ENCODE data around the gene VAMP8.
"Not testable (repeated sequence)": the region's sequence is repeated elsewhere in the genome, so short reads cannot be mapped to it uniquely, and the experiment has no call there.

The VAMP8 gene

DNA sequence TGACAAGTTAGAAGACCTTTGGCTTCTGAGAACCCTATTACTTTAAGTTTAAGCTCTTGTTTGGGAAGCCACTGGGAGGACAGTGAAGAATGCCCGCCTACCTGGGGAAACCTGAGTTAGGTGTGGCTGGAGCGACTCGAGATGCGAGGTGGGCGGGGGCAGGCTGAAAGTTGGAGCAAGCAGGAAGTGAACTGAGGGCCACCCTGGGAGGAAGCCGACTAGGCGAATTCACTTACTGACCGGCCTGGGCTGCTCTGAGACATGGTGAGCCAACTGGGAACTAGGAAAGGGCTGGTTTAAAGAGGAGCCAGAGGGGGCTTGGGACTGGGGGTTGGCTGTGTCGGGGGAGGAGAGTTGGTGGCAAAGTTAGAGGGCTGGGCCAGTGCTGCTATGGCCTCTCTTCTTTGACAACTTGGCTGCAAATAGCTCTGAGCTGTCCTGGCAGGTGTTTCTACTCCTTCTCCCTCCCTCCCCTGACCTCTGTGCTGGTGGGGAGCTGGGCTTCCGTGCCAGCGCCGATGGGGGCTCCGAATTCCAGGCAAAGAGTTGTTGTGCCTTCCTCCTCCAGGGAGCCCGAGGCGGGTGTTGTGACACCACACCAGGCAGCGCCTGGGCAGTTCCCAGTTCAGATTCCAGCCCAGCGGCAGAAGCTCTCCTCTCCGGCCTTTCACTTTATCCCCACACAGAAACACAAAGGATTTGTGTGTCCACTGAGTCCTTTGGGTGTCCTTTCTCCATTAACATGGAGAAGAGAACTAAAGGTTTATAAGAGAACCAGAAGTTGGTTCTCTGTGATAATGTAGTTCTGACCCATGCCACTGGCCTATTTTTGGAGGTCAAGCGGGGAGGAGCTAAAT lies at the start of gene VAMP8:
Gene VAMP8, plus strand, starts transcription at position 201 of the 857 bp plus-strand sequence. Its CDS starts 61 bp downstream, at position 262.
- no peak for DNase-seq

DNA sequence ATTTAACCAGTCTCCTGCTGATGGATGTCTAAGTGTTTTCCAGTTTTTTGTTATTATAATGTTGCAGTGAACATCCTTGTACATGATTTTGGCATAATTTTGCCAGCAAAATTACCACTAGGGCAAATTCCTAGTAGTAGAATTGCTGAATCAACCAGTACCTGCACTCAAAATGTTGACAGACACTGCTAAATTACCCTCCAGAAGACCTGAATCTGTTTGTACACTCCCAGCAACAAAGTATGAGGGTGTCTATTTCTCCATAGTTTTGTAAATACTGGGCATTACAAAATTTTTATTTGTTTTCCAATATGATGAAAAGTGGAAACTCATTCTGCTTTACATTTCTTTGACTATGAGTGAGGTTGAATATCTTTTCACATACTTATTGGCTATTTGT lies 49.6 kb upstream of the VAMP8 start:
- no peak for DNase-seq

DNA sequence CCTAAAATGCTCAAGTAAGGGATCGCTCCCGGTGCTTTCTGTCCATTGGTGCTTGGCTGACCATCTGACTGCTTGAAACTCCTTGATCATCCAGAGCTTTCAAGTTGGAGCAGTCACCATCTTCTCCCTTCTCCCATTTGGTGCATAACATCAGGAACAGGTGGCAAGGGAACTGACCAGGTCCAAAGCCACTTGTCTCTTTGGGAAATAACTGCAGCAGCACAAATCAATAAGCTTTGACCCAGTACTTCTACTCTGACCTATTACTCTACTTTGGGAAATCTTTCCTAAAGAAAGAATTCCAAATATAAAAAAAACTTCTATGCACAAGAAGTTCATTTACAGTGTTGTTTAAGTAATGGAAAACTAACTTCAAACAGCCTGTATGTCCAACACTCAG lies 49.0 kb upstream of the VAMP8 start:
- DNase-seq: no peak

DNA sequence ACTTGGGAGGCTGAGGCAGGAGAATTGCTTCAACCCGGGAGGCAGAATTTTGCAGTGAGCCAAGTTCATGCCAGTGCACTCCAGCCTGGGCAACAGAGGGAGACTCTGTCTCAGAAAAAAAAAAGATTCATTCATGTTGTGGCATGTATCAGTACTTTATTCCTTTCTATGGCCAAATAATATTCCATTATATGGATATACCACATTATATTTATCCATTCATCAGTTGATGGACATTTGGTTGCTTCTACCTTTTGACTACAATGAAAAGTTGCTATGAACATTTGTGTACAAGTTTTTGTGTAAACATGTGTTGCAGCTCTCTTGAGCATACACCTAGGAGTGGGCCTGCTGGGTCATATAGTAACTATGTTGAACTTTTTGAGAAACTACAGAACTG lies 47.6 kb upstream of the VAMP8 start:
- DNase-seq: no peak

DNA sequence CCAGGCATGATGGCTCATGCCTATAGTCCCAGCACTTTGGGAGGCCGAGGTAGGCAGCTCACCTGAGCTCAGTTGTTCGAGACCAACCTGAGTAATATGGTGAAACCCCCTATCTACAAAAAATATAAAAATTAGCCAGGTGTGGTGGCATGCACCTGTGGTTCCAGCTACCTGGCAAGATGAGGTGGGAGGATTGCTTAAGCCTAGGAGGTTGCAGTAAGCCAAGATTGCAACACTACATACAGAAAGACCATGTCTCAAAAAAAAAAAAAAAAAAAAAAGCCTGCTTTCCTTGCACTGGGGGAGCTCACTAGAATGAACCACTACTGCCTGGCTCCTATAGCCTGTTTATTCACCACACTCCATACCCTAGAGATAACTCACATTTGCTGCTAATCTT lies 45.8 kb upstream of the VAMP8 start:
- DNase-seq: no peak

DNA sequence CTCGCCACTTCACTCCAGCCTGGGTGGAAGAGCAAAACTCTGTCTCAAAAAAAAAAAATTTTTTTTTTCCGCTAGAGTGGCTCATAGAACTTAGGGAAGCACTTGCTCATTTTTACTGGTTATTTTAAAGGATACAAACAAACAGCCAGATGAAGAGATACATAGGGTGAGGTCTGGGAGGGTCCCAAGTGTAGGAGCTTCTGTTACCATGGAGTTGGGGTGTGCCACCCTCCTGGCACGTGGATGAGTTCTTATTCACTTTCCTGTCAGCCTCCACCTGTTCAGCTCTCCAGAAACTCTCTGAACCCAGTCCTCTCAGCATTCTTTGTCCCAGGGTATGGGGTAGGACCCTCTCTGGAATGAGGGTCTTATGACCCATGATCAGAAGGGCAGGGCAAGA lies 43.3 kb upstream of the VAMP8 start:
- DNase-seq: no peak

DNA sequence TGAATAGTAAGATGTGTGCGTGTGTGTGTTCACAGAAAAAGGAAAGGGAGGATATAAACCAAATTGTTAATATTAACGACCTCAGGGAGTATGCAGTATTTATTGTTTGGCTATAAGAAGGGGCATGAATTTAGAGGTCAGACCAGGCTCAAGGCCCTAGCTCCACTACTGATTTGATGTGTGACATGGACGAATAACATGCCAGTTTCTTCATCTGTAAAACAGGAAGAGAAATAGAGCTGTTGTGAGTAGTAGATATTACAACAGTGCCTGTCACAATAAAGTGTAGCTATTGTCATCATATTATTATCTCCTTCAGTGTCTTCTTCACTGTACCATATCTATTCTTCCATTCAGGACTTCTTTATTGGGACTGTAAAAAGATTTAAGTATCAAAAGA lies 42.5 kb upstream of the VAMP8 start:
- DNase-seq: no peak

DNA sequence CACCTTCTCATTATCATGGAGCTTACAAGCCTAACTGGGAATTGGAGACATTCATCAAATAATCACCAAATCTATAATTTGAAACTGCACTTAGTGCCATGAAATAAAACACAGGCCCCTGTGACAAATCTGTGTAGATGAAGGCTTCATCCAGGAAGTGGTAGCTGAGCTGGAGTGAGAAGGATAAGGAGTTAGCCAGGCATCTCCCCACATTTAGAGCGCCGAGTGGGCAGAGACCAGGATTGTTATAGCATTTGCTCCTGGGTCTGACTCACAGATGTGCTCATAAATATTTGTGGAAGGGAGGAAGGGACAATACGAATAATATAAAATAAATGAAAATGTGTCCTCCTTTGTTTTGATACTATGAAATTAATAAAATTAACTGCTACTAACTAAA lies 40.9 kb upstream of the VAMP8 start:
- DNase-seq: no peak

DNA sequence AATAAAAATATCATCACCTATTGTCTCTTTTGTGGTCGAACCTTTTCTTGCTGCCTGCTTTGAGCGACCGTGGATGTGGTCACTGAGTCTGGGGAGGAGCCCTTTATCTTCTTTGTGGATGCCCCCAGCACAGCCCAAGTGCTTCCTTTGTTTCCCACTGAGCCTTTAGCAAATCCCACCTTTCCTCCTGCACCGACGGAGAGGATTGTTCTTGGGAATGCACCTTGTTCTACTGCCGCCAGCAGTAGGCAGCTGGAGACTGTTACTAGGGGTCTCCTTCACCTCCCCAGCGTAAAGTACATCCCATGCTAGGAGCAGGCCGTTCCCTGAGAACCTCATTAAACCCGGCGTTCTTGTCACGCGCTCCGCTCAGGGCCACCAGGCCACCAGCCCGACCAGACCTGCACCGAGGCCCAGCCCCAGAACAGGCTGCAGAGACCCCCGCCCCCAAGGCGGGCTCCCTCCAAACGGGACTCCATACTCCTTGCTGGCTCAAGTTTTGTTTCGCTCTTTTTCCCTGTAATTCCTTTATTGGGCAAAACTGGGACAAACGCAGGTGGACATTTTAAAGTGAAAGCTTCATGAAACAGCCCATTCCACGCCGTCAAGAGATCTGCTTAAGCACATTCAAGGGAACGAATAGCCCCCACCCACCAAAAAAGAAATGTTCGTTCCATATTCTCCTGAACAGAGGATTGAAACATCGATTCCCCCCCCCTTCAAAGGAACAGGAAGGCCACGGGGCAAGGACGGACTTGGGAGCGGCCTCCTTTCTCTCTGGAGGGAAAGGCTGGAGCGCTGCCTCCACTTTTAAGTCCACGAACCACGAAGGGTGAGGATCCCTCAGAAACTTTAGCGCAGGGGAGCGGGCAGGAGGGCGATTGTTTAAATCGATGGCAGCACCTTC lies 39.5 kb upstream of the VAMP8 start:
- DNase-seq: no peak

DNA sequence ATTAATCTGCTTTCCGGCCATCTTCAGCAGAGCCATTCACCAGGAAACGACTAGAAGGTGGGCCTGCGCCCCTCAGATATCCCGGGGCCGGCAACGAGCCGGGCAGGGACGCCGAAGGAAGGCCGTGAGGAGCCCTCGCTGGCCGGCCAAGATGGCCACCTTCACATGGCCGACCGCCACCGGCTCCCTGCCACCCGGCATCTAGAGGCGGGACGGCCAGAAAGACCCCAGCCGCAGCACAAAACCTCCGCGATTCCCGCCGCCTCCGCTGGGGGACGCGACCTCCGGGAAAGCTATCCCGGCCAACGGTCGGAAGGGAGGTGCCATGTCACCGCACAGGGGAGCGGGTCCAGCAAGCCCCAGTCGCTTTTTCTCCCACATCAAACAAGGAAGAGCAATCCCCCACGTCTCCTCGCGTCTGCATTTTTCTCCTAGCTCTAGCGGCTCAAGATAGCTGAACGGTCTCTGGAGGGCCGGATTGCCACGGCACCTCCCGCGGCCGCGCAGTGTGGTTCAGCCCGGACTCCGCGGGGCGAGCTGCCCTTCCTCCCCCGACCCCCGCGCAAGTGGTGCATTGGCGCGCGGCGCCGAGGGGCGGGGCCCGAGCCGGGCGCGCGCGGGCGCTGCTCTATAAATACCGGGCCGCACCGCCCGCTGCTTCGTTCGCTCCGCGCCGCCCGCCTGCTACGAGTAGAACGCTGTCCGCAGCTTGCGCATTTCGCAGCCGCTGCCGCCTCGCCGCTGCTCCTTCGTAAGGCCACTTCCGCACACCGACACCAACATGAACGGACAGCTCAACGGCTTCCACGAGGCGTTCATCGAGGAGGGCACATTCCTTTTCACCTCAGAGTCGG lies 38.7 kb upstream of the VAMP8 start, which contains the start of gene MAT2A:
Gene MAT2A, plus strand, starts transcription at position 662 of the 854 bp plus-strand sequence. Its CDS starts 120 bp downstream, at position 782.
- DNase-seq: peak; percentile 53

DNA sequence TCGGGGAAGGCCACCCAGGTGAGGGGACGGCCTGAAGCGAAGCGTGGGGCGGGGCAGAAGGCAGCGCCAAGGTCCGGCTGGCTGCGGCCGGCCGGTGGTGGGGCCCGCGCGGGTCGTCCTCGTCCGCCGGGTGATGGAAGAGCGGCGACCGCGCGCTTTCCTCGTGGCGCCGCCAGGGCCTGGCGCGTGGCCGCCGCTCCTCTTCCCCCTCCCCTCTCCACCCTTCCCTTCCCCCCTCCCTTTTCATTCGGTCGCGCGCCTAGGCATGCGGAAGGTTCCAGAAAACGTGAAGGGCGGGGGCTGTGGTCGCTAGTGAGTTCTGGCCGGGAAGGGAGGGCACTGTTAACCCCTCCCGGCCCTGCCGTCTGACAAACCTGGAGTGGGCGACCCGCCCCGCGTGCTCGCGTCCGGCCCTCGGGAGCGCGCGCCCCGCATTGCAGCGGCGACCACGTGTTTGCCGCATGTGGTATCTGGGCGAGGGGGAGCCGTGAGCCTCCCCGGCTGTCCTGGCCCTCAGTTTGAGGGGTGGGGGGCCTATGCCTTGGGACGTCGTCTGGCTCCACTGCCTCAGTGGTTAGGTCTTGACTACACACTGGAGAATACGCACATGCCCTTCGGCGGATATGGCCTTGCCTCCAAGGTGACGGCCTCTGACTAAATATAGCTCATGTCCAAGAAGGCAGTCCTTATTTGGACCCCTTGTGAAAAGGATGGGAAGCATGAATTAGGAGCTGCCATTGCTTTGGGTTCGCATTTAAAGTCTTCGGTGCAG lies 37.8 kb upstream of the VAMP8 start:
- DNase-seq: no peak

DNA sequence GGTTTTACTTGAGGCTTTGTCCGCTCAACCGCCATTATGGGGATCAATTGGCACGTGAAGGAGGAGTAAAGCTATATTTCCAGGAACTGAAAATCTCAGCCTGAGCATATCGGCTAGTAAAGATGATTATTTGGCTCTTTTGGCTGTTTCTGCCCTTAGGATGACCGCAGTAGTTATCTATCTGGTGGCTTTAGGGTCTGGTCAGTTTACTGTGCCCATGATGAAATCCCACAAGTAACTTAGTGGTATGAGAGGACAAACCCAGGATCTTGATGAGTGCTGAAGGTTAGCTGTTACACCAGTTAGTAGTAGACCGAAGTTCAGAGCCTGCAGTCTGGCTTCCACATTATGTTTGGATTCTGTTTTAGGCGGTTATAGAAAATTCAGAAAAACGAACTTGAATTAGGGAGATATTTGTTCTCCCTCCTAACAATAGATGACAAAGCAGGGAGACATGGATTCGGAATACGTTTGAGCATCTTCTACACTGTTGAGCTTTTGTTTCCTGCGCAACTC lies 37.2 kb upstream of the VAMP8 start:
- no peak for DNase-seq

DNA sequence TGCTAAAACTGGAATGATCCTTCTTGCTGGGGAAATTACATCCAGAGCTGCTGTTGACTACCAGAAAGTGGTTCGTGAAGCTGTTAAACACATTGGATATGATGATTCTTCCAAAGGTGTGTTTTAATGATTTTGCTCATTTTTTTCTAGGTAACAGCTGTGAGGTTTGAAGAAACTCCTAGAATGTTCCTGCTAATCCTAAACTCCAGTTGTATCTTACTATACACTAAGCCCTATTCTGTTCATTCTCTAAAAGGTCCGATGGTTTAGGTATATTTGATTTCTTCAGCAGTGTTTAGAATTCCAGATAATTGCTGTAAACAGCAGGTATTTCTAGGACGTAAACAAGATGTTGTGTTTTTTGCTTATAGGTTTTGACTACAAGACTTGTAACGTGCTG lies 36.1 kb upstream of the VAMP8 start:
- DNase-seq: no peak

DNA sequence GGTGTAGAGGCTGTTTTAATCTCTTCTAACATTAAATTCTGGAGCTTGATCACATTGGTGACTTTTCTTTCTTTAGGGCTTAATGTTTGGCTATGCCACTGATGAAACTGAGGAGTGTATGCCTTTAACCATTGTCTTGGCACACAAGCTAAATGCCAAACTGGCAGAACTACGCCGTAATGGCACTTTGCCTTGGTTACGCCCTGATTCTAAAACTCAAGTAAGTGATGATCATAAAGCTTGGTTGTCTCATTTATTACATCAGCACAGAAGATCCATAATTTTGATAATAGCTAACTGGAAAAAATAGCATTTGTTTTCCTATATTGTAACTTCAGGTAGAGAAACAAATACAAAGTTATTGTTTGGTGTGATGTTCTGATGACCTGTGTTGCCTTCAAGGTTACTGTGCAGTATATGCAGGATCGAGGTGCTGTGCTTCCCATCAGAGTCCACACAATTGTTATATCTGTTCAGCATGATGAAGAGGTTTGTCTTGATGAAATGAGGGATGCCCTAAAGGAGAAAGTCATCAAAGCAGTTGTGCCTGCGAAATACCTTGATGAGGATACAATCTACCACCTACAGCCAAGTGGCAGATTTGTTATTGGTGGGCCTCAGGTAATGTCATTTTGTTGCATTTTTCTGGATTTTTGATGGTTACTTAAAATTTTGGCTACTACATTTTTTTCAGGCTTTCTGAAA lies 35.5 kb upstream of the VAMP8 start:
- no peak for DNase-seq

DNA sequence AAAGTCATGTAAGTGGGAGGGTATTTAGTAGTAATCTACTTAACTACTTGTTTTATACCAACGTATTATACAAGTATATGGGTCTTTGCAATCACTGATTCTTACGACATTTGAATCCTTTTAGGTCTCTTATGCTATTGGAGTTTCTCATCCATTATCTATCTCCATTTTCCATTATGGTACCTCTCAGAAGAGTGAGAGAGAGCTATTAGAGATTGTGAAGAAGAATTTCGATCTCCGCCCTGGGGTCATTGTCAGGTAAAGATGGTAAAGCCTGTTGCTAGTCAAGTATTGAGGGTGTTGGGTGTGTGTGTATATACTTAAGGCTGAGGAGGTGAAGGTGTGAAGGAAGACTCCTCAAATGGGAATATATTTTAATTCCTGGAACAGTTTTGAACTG lies 34.6 kb upstream of the VAMP8 start:
- no peak for DNase-seq

DNA sequence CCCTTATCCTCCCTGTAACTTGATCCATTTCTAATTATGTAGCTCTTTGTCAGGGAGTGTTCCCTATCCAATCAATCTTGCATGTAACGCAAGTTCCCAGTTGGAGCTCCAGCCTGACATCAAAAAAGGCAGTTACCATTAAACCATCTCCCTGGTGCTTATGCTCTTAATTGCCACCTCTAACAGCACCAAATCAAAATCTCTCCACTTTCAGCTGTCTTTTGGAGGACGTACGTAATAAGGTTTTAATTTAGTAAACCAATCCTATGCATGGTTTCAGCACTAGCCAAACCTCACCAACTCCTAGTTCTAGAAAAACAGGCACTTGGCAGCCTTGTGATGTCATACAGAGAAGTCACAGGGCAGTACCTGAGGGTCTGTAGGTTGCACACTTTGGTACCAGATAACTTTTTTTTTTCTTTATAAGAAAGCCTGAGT lies 33.1 kb upstream of the VAMP8 start:
- not testable (repeated sequence) for DNase-seq

DNA sequence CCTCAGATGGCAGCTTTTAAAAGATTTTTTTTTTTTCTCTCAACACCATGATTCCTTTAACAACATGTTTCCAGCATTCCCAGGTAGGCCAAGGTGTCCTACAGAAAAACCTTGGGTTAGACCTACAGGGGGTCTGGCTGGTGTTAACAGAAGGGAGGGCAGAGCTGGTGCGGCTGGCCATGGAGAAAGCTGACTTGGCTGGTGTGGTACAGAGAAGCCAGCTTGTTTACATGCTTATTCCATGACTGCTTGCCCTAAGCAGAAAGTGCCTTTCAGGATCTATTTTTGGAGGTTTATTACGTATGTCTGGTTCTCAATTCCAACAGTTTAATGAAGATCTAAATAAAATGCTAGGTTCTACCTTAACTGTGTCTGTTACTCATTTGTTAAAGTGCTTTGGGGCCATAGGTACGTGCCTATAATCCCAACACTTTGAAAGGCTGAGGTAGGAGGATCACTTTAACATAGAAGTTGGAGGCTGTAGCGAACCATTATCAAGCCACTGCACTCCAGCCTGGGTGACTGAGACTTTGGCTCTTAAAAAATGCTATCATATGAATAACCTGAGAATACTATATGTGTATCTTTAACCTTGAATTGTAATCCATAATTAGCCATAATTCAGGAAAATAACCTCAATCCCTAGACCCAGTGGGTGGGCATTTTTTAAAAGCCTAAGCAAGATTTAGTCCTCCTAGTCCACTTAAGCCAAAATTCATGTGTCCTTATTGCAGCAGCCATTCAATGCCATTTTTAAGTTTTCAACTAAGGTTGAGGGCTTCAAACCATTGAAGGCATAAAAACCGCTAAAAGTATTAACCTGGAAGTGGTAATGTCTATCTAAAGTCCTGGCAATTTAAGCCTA lies 32.2 kb upstream of the VAMP8 start:
- DNase-seq: not testable (repeated sequence)

DNA sequence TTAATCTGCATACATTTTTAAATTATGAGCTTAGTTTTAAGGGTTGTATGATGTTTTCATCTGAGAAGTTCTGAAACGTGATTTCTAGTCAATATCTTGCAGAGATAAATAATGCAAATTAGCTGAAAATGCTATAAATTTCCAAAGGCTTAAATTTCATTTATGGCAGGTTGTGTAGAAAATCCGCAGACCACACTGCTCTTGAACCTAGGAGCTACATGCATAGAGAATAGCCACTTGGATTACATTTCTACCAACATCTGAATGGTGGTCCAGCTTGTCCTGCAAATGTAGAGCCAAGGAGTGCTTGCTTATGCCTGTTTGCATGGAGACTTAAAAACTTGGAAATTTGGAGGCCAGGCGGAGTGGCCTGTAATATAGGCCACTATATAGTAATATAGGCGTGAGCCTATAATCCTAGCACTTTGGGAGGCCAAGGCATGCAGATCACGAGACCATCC lies 31.6 kb upstream of the VAMP8 start:
- DNase-seq: no peak

DNA sequence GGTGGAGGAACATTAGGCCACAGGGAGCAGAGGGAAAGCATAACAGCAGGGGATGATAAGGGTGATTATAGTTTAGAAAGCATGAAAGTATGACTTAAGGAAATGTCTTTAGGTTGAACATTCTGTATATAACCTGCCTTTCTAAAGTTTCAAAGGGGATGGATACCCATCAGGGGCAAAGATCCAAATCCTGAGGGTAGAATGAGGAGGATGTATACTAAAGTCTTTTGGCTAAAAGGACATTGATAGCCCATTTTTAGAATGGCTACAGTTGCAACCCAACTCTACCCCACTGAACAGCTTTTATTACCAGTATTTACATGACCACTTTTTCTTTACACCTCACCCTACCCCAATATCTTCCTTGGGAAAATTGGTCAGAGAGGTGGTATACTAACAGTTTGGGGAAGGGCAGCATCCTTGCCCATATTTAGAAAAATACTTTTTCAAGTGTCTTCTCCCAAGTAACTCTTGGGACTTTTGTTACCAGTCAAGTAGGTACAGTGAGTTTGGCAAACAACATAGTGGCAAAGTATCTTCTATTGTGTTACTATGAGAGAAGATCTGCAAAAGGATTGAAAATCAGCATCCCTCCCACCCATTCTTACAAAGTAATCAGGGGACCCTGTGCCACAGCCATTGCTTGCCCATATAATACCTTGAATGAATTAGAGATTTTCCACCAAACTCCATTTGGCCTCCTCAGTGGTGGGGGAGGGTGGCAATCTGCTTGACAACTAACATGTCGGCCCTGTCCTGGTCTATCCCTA lies 30.1 kb upstream of the VAMP8 start:
- no peak for DNase-seq

Measured in SIG-M5 (cell line).